HG02610 (cell line): ENCODE measurements around the gene TRUB1.

Experiments
- ATAC-seq: cut with Tn5 transposase; IDR thresholded peaks from one replicate; pipeline ENCODE4 v1.9.1; 2021; ENCODE audit warnings: mild to moderate bottlenecking, moderate library complexity; ENCODE audit not compliant: unreplicated experiment

TRUB1 gene

DNA sequence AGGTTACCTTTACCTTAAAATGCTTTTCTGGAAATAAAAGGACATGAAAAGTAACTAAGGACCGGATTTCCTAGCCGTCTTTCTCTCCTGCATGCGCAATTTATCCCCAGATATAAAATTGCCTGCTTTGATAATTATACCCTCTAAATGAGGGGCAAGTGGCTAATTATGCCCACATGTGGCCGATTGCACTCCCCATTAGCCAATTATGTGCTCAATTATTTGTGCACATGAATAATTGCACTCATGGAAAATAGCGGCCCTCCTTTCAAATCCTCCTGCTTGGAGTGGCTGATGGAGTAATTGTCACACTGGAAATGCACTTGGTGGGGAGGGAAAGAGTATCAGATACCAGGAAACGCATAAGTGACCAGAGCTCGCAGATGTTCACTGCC, 88.7 kb downstream of the TRUB1 start:
- no peak for ATAC-seq
